ENCODE results near the gene HCLS1.
"Not testable (repeated sequence)": the region's sequence is repeated elsewhere in the genome, so short reads cannot be mapped to it uniquely, and the experiment has no call there.

Gene HCLS1

DNA sequence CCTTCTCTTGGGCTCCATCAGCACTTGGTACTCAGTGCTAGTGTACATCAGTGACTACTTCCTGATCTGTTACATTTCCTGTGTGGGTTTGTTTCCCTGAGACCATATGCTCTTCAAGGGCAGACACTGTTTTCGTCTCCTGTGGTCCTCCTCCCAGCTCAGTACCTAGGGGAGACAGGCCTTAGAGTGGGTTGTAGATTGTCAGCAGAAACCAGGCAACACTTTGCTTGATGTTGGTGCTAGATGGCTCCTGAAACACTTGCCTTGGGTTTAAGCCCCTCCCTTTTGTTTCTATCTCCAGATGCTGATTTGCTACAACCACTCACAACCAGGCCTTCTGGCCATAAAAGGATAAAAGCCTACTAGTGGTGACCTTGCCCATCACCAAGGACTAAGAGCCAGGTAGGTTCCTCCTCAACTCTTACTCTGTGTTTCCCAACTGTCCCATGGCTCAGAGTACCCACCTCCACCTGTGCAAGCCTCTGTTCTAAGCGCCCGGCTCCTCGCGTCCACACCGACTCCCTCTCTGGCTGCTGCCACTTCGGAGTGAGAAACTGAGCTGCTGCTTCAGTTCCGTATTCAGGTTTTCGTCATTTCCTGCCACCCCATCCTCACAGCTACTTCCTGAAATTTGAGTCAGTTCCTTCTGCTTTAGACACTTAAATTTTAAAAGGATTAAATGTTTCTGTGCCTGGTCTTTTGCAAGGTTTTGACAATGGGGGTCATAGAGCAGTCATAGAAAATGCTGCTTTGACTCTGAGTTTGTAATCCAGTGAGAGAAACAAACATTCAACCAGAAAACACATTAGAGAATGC lies at the start of gene HCLS1:
HCLS1 (minus strand) TSS at position 548 of the 816 bp plus-strand sequence. CDS start 2,556 bp downstream, outside the sequence.
- no peak for DNase-seq

- DNase-seq, result no peak
Measured at GRCh38 chr3:121710347-121710746, 49.6 kb upstream of the HCLS1 start.

- no peak for DNase-seq
Measured at GRCh38 chr3:121707531-121708273, 47.0 kb upstream of the HCLS1 start.

DNA sequence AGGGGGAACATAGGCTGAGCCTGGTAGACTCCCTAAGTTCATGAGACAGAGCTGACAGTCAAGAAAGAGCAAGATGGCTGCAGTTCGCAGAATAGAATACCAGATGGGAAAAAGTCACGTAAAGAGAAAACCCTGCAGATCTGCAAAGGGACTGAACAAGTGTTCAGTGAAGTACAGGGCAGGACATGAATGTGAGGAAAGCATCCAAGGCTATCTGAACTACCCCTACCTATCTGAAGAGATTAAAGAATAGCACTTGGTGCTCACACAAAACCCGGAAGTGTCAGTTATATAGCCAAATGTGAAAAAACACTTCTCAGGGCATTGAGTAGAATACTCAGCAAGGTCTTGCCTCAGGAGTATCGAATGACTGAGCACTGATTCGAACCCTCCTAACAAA lies 44.8 kb upstream of the HCLS1 start:
- DNase-seq, result no peak

DNA sequence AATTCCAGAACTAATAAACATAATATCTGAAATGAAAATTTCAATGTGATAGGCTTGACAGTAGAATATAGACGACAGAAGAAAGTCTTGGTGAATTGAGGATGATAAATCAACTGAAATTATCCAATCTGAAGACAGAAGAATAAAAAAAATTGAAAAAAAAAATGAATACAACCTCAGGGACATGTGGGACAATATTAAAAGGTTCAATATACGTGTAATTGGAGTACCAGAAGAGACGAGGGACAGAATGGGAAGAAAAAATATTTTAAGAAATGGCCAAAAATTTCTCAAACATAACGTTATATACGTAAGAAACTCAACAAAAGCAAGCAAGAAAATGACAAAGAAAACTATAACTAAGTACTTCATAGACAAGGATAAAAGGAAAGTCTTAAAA lies 43.3 kb upstream of the HCLS1 start:
- no peak for DNase-seq

GRCh38 chr3:121698901-121699300 lies 38.2 kb upstream of the HCLS1 start:
- DNase-seq, result no peak

GRCh38 chr3:121698476-121698875 lies 37.8 kb upstream of the HCLS1 start:
- no peak for DNase-seq

DNA sequence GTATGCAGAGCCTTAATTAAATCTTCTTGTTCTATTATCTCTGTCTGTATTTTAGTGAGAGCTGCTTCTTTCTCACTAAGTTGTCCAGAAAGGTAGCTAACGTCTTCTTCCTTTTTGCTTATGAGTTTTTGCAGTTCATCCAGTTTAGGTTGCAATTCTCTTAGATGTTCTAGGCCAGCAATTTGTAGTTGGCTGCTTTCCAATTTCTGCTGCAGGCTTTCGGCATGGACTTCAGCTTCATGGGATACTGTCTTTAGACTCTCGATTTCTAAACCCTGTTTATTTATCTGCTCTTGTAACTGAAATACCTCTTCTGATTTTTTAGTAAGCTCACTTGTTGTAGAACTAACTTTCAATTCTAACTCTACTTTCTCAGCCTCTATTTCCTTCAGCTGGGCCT lies 35.5 kb upstream of the HCLS1 start:
- DNase-seq, result no peak

- DNase-seq, result no peak
Measured at GRCh38 chr3:121692010-121692699, 31.5 kb upstream of the HCLS1 start.

GRCh38 chr3:121690777-121691405 lies 30.2 kb upstream of the HCLS1 start:
- DNase-seq, result no peak

- not testable (repeated sequence) for DNase-seq
Measured at GRCh38 chr3:121688747-121689146, 28.0 kb upstream of the HCLS1 start.

GRCh38 chr3:121681792-121682191 lies 21.1 kb upstream of the HCLS1 start:
- no peak for DNase-seq

- no peak for DNase-seq
Measured at GRCh38 chr3:121677141-121677540, 16.4 kb upstream of the HCLS1 start.

DNA sequence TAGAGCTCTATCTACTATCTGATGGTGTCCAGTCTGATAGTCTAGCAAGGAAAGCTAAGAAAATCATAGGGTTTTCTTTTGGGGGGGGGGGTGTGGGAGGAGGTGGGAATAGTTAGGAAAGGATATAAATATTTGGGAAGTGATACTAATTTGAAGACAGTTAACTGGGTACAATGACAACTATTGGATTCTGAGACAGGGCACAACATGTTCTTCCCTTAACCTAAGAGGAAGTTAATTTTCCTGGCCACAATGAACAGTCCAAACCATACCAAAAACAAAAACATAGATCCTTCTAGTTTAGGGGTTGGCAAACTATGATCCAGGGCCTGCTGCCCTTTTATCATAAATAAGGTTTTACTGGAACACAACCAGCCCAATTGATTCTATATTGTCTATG lies 10.0 kb upstream of the HCLS1 start:
- DNase-seq, result no peak

- DNase-seq, result no peak
Measured at GRCh38 chr3:121667333-121667732, 6.6 kb upstream of the HCLS1 start.

DNA sequence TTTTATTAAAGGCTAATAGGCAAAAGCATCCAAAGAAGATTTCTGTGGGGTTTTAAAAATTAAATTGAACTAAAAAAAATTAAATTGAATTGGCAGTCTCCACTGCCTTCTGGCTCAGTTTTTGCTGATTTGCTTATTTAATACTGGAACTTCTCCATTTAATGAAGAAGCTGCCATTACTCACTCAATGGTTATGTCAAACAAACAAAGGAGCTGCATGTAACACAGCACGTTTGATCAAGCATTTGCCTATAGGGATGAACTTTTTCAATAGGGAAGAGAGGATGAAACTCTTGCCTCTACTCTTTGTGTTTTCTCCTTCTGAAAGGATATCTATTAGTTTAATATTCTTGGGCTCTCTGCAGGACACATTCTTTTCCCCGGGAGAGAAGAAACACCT lies 4.8 kb upstream of the HCLS1 start:
- no peak for DNase-seq

DNA sequence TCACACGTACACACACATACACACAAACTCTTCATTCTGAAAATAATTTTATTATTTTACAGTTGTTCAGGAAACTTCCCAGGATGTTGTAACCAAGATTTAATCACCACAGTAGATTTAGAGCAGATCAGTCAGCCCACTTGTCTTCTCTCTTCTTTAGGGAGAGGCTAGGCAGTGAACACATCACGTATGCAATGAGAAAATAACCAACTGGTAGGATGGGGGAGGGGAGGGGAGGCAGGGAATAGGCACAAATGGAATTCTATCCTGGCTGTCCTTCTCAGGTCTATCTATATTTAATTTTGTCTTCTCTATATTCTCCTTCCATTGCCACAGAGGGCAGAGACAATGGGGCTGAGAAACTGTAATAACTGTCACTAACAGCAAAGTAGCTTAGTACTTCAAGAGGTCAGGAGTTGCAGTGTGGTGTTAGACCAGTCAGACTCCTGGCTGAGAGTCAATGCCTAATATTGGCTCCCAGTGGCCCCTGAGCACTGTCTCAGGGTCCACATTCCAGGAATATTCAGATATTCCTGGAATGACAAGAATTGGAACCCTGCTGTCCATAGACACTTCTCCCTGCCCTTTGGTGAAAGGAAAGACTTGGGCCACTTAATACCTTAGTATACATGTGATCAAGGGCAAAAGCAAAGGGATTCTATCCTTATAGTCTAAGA lies 2.6 kb upstream of the HCLS1 start:
- no peak for DNase-seq

DNA sequence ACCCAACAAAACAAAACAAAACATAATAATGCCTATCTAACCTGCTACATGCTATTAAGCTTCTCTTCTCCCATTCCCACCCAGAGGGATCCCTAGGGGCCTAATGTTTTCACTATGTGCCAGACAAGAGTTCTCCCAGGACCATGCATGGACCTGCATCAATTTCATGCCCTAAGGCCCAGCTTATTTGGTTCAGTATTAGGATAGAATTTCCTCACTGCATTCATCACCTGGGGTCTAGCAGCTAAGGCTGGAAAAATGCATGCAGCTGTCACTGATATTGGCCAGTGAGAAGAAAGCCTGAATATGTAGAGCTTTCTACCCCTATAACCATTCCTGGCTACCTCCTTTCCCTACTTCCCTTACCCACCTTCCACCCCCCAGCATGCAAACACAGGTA lies 2.0 kb upstream of the HCLS1 start:
- no peak for DNase-seq

DNA sequence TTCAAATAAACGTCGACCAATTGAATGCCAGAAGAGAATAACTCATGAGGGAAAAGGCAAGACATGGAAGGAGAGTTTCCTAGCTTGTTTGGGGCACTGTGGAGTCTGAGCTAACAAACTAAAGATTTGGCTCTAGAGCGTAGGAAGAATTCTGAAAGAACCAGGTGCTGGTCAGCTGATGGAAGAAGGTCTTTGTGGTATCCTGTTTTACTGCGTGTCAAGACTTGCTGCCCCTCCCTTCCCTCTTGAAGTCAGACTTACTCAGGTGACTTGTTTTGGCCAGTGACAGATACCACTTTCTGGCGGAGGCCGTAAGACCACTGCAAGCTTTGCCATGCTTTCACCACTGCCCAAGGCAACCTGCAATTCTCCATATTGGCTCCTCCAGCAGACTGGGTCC lies 673 bp upstream of the HCLS1 start:
- no peak for DNase-seq

DNA sequence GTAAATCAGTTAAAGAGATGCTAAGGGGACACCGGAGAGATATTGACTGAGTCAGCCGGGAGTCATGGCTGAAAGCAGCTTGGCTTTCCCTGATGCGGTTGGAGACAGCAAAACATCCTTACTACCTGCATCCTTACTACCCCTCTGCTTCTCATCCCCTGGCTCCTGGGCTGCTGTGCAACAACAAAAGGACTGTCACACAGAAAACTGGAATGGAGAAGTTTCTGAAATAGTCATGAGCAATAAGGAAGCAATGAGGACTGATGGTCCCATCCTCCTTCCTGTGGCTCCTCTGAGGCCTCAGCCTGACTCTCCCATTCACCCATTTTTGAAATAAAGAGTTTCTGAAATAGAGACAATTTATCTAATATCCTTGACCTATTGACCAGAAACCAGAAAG lies 1.1 kb downstream of the HCLS1 start:
- no peak for DNase-seq

DNA sequence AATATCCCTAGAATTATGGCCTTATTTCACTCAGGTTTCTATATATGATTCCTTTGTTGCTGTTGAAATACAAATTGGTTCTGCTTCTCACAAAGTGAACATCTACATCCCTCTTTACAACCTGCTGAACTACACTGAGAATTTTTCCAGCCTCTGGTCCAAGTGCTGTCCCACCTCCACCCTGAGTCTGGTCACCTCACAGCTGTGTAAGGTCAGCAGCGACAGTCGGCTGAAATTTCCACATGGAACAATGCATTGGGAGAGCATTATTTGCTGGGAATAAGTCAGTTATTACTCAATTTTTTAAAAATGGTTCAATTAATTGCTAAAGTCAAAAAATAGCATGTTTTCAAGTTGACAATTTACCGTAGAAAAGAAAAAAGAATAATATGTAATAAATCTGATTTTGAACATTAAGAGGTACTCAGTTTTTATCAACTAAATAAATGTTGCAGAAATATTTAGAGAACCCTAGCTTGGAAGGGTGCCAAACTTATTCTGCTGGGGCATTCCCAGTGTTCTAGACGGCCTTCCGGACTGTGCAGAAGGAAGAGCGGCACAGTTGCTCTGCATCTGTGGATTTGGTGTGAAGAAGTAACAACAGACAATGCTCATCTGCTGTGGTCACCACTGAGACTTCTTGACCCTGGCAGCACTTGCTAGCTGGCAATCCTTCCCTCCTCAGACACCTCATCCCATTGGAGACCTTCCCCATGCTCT lies 1.8 kb downstream of the HCLS1 start:
- no peak for DNase-seq

Measured in amniotic stem cell (primary cell).